OCI-LY1 (cell line): Measurements from ENCODE around the gene FBXW11.

Experiments
- H2AFZ ChIP-seq: fragments of 200-600 bp; sonication (generic), shearing (Covaris generic); 2 replicates; pipeline ENCODE4 v1.6.0; 2014; ENCODE audit warnings: antibody characterized with exemption, mild to moderate bottlenecking, low read length
- H3F3A ChIP-seq: fragments of 200-600 bp; sonication (generic), shearing (Covaris generic); 2 replicates; pipeline ENCODE4 v1.6.0; 2014; ENCODE audit warnings: mild to moderate bottlenecking, antibody characterized with exemption, low read length, moderate library complexity; ENCODE audit not compliant: insufficient read depth
- H3K27ac ChIP-seq: fragments of 200-600 bp; sonication (generic); 2 replicates; pipeline ENCODE4 v1.5.1; 2014; ENCODE audit warnings: low read length, mixed run types, mild to moderate bottlenecking, low read depth; ENCODE audit not compliant: poor library complexity, severe bottlenecking
- H3K27me3 ChIP-seq: fragments of 200-600 bp; sonication (generic); 2 replicates; pipeline ENCODE4 v1.6.0; 2014; ENCODE audit warnings: antibody characterized with exemption, mild to moderate bottlenecking, low read length, moderate library complexity; ENCODE audit not compliant: insufficient read depth
- H3K36me3 ChIP-seq: fragments of 200-600 bp; sonication (generic); 2 replicates; pipeline ENCODE4 v1.6.1; 2014; ENCODE audit warnings: mild to moderate bottlenecking, antibody characterized with exemption, low read length, moderate library complexity, mixed read lengths; ENCODE audit not compliant: insufficient read depth
- H3K4me1 ChIP-seq: fragments of 200-600 bp; sonication (generic); 2 replicates; pipeline ENCODE4 v1.5.1; 2014; ENCODE audit warnings: mild to moderate bottlenecking, low read length, moderate library complexity; ENCODE audit not compliant: insufficient read depth, severe bottlenecking
- H3K4me2 ChIP-seq: fragments of 200-600 bp; sonication (generic), shearing (Covaris generic); 2 replicates; pipeline ENCODE4 v1.6.1; 2014; ENCODE audit warnings: low read length
- H3K4me3 ChIP-seq: fragments of 200-600 bp; sonication (generic); 2 replicates; pipeline ENCODE4 v1.5.1; 2014; ENCODE audit warnings: low read length, low read depth, mild to moderate bottlenecking, mixed read lengths; ENCODE audit not compliant: poor library complexity, severe bottlenecking
- H3K79me2 ChIP-seq: fragments of 200-600 bp; shearing (Covaris generic); 2 replicates; pipeline ENCODE4 v1.6.1; 2016; ENCODE audit warnings: mixed run types, low read length, mixed read lengths; ENCODE audit not compliant: insufficient read depth
- H3K9ac ChIP-seq: fragments of 200-600 bp; sonication (generic), shearing (Covaris generic); 2 replicates; pipeline ENCODE4 v1.6.1; 2014; ENCODE audit warnings: mild to moderate bottlenecking, low read length, mixed read lengths
- H3K9me2 ChIP-seq: fragments of 200-600 bp; sonication (generic), shearing (Covaris generic); 2 replicates; pipeline ENCODE4 v1.6.1; 2014; ENCODE audit warnings: low read depth, mild to moderate bottlenecking, low read length, mixed read lengths
- H3K9me3 ChIP-seq: fragments of 200-600 bp; shearing (Covaris generic); 2 replicates; pipeline ENCODE4 v1.6.1; 2014; ENCODE audit warnings: low read length, mixed read lengths
- H4K20me1 ChIP-seq: fragments of 200-600 bp; sonication (generic), shearing (Covaris generic); 2 replicates; pipeline ENCODE4 v1.6.0; 2016; ENCODE audit warnings: mild to moderate bottlenecking, low read length; ENCODE audit not compliant: insufficient read depth
- EZH2 ChIP-seq: fragments of 200-600 bp; sonication (generic), shearing (Covaris generic); IDR thresholded peaks from 2 replicates; pipeline ENCODE4 v1.8.0; 2017; ENCODE audit warnings: borderline replicate concordance, mixed run types, mild to moderate bottlenecking, antibody characterized with exemption, low read length, moderate library complexity, mixed read lengths
- TF ChIP-seq, protein P1 (sequence below): fragments of 200-600 bp; sonication (generic), shearing (Covaris generic); IDR thresholded peaks from 2 replicates; pipeline ENCODE4 v1.5.1; 2017; ENCODE audit warnings: mild to moderate bottlenecking, antibody characterized with exemption, low read length, moderate library complexity, mixed read lengths

Gene FBXW11

DNA sequence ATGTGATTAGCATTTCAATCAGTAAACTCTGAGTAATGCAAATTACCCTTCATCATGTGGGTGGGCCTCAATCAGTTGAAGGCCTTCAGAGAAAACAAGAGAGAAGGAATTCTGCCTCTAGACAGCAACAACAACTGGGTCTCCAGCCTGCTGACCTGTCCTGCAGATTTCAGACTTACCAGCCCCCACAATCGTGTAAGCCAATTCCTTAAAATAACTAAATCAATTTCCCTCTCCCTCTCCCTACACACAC, 41.7 kb upstream of the FBXW11 start:
- Histone ChIP-seq H3K9me3 (no peaks in the 10 kb centered on the region), H3K79me2 (no peaks in the 10 kb centered on the region), H3K9me2 (no peaks in the 10 kb centered on the region), H3K4me1 (no peaks in the 10 kb centered on the region), H3K27ac (no peak overlapping the region), H3F3A (no peaks in the 10 kb centered on the region), H3K36me3 (peaks cover 79% of the 10 kb centered on the region), H3K4me3 (no peak overlapping the region), H3K27me3 (no peaks in the 10 kb centered on the region), H4K20me1 (no peaks in the 10 kb centered on the region), H3K9ac (no peak overlapping the region), H2AFZ (no peak overlapping the region), H3K4me2 (no peak overlapping the region)
- TF ChIP-seq, protein P1, sequence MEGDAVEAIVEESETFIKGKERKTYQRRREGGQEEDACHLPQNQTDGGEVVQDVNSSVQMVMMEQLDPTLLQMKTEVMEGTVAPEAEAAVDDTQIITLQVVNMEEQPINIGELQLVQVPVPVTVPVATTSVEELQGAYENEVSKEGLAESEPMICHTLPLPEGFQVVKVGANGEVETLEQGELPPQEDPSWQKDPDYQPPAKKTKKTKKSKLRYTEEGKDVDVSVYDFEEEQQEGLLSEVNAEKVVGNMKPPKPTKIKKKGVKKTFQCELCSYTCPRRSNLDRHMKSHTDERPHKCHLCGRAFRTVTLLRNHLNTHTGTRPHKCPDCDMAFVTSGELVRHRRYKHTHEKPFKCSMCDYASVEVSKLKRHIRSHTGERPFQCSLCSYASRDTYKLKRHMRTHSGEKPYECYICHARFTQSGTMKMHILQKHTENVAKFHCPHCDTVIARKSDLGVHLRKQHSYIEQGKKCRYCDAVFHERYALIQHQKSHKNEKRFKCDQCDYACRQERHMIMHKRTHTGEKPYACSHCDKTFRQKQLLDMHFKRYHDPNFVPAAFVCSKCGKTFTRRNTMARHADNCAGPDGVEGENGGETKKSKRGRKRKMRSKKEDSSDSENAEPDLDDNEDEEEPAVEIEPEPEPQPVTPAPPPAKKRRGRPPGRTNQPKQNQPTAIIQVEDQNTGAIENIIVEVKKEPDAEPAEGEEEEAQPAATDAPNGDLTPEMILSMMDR: no peak
- no peak for TF ChIP-seq EZH2

DNA sequence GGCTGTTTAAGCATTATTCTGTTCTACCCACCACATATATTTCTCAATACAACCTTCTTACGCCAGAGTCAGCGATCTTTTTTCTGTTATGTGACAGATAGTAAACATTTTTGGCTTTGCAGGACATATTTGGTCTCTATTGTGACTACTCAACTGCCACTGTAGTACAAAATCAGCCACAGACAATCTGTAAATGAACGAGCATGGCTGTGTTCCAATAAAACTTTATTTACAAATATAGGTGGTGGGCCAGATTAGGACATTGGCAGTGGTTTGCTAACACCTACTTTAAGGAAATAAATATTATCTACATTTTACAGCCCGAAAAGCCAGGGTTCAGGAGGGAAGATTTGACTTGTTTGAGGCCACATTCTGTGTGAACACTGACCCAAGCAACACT, 40.2 kb upstream of the FBXW11 start:
- TF ChIP-seq, protein P1: no peak
- no peak for TF ChIP-seq EZH2
- Histone ChIP-seq H3K27ac (no peak overlapping the region), H3K79me2 (no peaks in the 10 kb centered on the region), H4K20me1 (no peaks in the 10 kb centered on the region), H3K27me3 (no peaks in the 10 kb centered on the region), H2AFZ (no peak overlapping the region), H3K9ac (no peak overlapping the region), H3F3A (no peaks in the 10 kb centered on the region), H3K9me3 (no peaks in the 10 kb centered on the region), H3K4me3 (no peak overlapping the region), H3K36me3 (peaks cover 69% of the 10 kb centered on the region), H3K4me1 (no peaks in the 10 kb centered on the region), H3K9me2 (no peaks in the 10 kb centered on the region), H3K4me2 (no peak overlapping the region)

DNA sequence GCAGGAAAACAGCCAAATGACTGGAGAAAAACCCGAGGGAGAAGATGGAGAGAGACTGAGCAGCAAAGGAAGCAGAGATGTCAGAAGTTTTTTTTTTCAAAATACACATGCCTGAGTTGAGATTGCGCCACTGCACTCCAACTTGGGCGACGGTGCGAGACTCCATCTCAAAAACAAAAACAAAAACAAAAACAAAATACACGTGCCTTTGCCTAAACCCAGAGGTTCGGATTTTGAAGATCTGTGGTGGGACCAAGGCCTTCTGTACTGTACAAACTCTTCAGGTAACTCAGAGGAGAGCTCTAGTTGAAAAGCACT, 38.8 kb upstream of the FBXW11 start:
- no peak overlapping the region for H3K9ac ChIP-seq
- TF ChIP-seq, protein P1: no peak
- no peak for TF ChIP-seq EZH2
- no peak overlapping the region for H3K27ac ChIP-seq
- H3F3A ChIP-seq: no peaks in the 10 kb centered on the region
- no peaks in the 10 kb centered on the region for H3K27me3 ChIP-seq
- no peak overlapping the region for H2AFZ ChIP-seq
- H3K4me3 ChIP-seq: no peak overlapping the region
- H3K79me2 ChIP-seq: no peaks in the 10 kb centered on the region
- H3K9me3 ChIP-seq: no peaks in the 10 kb centered on the region
- no peaks in the 10 kb centered on the region for H3K9me2 ChIP-seq
- H4K20me1 ChIP-seq: no peaks in the 10 kb centered on the region
- H3K4me1 ChIP-seq: no peaks in the 10 kb centered on the region
- peaks cover 57% of the 10 kb centered on the region for H3K36me3 ChIP-seq
- H3K4me2 ChIP-seq: no peak overlapping the region
